H1 (cell line): Measurements from ENCODE around the gene PDE2A. TPM values are rescaled to one million over a fixed set of nuclear protein-coding genes. Genes with fewer than 3 reads are reported as not detected.
A peak's percentile ranks its signal among the peaks of the same experiment; 100 is the strongest.

Source experiments
- CTCF ChIA-PET: fragments of 300-600 bp; sonication (Branson Sonifier 250); formaldehyde crosslinking; loops from one replicate; lab custom pipeline; 2021; ENCODE audit not compliant: partially characterized antibody; lab: Charles Lee
- POLR2A ChIA-PET: fragments of 300-600 bp; sonication (Branson Sonifier 250); formaldehyde crosslinking; loops from one replicate; lab custom pipeline; 2021; ENCODE audit warnings: inconsistent platforms; ENCODE audit not compliant: partially characterized antibody; lab: Charles Lee
- DNase-seq, 2 experiments: peaks; one replicate each; pipeline versions ENCODE4 v3.0.0 to v3.0.0-alpha.2; 2010 to 2022; ENCODE audit warnings: low spot score in 2 of 2, low read depth in 1 of 2, mixed read lengths in 1 of 2
- FAIRE-seq: peaks from 2 replicates; lab custom pipeline; 2011; peaks lifted over from hg19 to GRCh38; lab: Jason Lieb, UNC
- H2AFZ ChIP-seq: 2 replicates; pipeline ENCODE4 v1.8.1; 2012; ENCODE audit warnings: low read length, inconsistent platforms
- H2AK5ac ChIP-seq: 2 replicates; pipeline ENCODE4 v1.6.1; 2013; ENCODE audit warnings: low read depth, low read length
- H2BK120ac ChIP-seq: replicated peaks from 2 replicates; pipeline ENCODE3; 2013; ENCODE audit warnings: low read depth, low read length, inconsistent platforms
- H2BK12ac ChIP-seq: 2 replicates; pipeline ENCODE4 v1.6.1; 2013; ENCODE audit warnings: low read depth, low read length
- H2BK15ac ChIP-seq: 2 replicates; pipeline ENCODE4 v1.6.1; 2013; ENCODE audit warnings: low read length
- H2BK20ac ChIP-seq: 2 replicates; pipeline ENCODE4 v1.6.1; 2013; ENCODE audit warnings: low read length
- H2BK5ac ChIP-seq: 2 replicates; pipeline ENCODE4 v1.6.1; 2013; ENCODE audit warnings: low read depth, low read length
- H3K14ac ChIP-seq: 2 replicates; pipeline ENCODE4 v1.6.1; 2013; ENCODE audit warnings: inconsistent platforms; ENCODE audit not compliant: insufficient read length
- H3K18ac ChIP-seq: 2 replicates; pipeline ENCODE4 v1.6.1; 2013; ENCODE audit warnings: low read length; ENCODE audit errors: extremely low read depth
- H3K23ac ChIP-seq: 2 replicates; pipeline ENCODE4 v1.6.1; 2013; ENCODE audit warnings: inconsistent platforms; ENCODE audit not compliant: insufficient read length
- H3K23me2 ChIP-seq: 2 replicates; pipeline ENCODE4 v1.6.1; 2013; ENCODE audit warnings: low read depth, low read length
- H3K27ac ChIP-seq: 2 replicates; pipeline ENCODE4 v1.6.1; 2011; ENCODE audit warnings: low read depth, low read length, inconsistent platforms
- H3K27me3 ChIP-seq, 4 experiments: replicated peaks in 1 of 4; 1 replicate in 1 of 4; 2 replicates in 3 of 4; pipeline versions ENCODE4 v1.6.1 to v1.8.1; 2011 to 2013; ENCODE audit warnings: low read length in 3 of 4, mild to moderate bottlenecking in 3 of 4, inconsistent platforms in 2 of 4, mixed read lengths in 2 of 4, moderate library complexity in 1 of 4; ENCODE audit not compliant: control insufficient read depth in 3 of 4, insufficient read depth in 3 of 4; ENCODE audit errors: extremely low read depth in 1 of 4
- H3K36me3 ChIP-seq, 4 experiments: 2 replicates each; pipeline versions ENCODE4 v1.6.1 to v1.8.1; 2011 to 2013; ENCODE audit warnings: mild to moderate bottlenecking in 4 of 4, low read length in 3 of 4, moderate library complexity in 2 of 4, control low read depth in 1 of 4, inconsistent platforms in 1 of 4; ENCODE audit not compliant: insufficient read depth in 4 of 4, control insufficient read depth in 2 of 4
- H3K4ac ChIP-seq: replicated peaks from 2 replicates; pipeline ENCODE3; 2013; ENCODE audit warnings: low read length, low read depth, mixed read lengths, inconsistent platforms; ENCODE audit not compliant: insufficient read length
- H3K4me1 ChIP-seq, 4 experiments: replicated peaks in 1 of 4; 1 replicate in 1 of 4; 2 replicates in 3 of 4; pipeline versions ENCODE4 v1.6.1 to v1.8.1; 2011 to 2013; ENCODE audit warnings: low read length in 3 of 4, inconsistent platforms in 2 of 4, mixed read lengths in 1 of 4; ENCODE audit not compliant: insufficient read depth in 4 of 4, control insufficient read depth in 3 of 4
- H3K4me2 ChIP-seq, 2 experiments: 2 replicates each; pipeline versions ENCODE4 v1.6.1 to v1.8.1; 2011 to 2013; ENCODE audit warnings: low read depth in 2 of 2, low read length in 2 of 2, control low read depth in 1 of 2, inconsistent platforms in 1 of 2, mild to moderate bottlenecking in 1 of 2; ENCODE audit not compliant: insufficient read depth in 1 of 2
- H3K4me3 ChIP-seq, 4 experiments: fragments of 200-600, 300-600 bp in 1 of 4; sonication (generic), shearing (Covaris generic), sonication (Bioruptor Twin) in 1 of 4; 2 replicates each; pipeline versions ENCODE4 v1.5.1 to v1.8.1; 2011 to 2016; ENCODE audit warnings: low read length in 4 of 4, low read depth in 3 of 4, control low read depth in 2 of 4, inconsistent platforms in 2 of 4, mild to moderate bottlenecking in 2 of 4, mixed read lengths in 1 of 4, moderate library complexity in 1 of 4; ENCODE audit not compliant: insufficient read depth in 2 of 4; ENCODE audit errors: extremely low read depth in 1 of 4
- H3K56ac ChIP-seq: replicated peaks from 2 replicates; pipeline ENCODE3; 2013; ENCODE audit warnings: low read depth, mild to moderate bottlenecking, mixed read lengths, low read length, inconsistent platforms; ENCODE audit not compliant: insufficient read length
- H3K79me1 ChIP-seq: 2 replicates; pipeline ENCODE4 v1.6.1; 2013; ENCODE audit warnings: low read depth, low read length, control low read depth
- H3K79me2 ChIP-seq, 2 experiments: 2 replicates each; pipeline versions ENCODE4 v1.6.1 to v1.8.1; 2012 to 2013; ENCODE audit warnings: low read length in 2 of 2, mild to moderate bottlenecking in 2 of 2, inconsistent platforms in 1 of 2; ENCODE audit not compliant: insufficient read depth in 2 of 2, control insufficient read depth in 1 of 2
- H3K9ac ChIP-seq, 4 experiments: replicated peaks in 1 of 4; 1 replicate in 1 of 4; 2 replicates in 3 of 4; pipeline versions ENCODE4 v1.6.1 to v1.8.1; 2011 to 2013; ENCODE audit warnings: low read depth in 3 of 4, low read length in 3 of 4, control low read depth in 2 of 4, mild to moderate bottlenecking in 2 of 4, moderate library complexity in 2 of 4, inconsistent platforms in 1 of 4; ENCODE audit errors: extremely low read depth in 1 of 4
- H3K9me3 ChIP-seq, 2 experiments: 2 replicates each; pipeline versions ENCODE4 v1.6.1 to v1.8.1; 2012 to 2013; ENCODE audit warnings: mild to moderate bottlenecking in 2 of 2, moderate library complexity in 2 of 2, control low read depth in 1 of 2, inconsistent platforms in 1 of 2, low read depth in 1 of 2, low read length in 1 of 2, mixed read lengths in 1 of 2; ENCODE audit not compliant: insufficient read depth in 2 of 2
- H4K20me1 ChIP-seq, 2 experiments: replicated peaks in 1 of 2; 2 replicates each; pipeline versions ENCODE3 to v1.8.1; 2011 to 2013; ENCODE audit warnings: inconsistent platforms in 2 of 2, low read length in 2 of 2, mild to moderate bottlenecking in 1 of 2; ENCODE audit not compliant: insufficient read depth in 2 of 2, control insufficient read depth in 1 of 2
- H4K5ac ChIP-seq: 2 replicates; pipeline ENCODE4 v1.6.1; 2013; ENCODE audit warnings: low read length, low read depth, mixed read lengths, inconsistent platforms; ENCODE audit not compliant: insufficient read length
- H4K8ac ChIP-seq: 2 replicates; pipeline ENCODE4 v1.8.0; 2013; ENCODE audit warnings: mild to moderate bottlenecking, moderate library complexity, low read length, inconsistent platforms; ENCODE audit not compliant: insufficient read depth; ENCODE audit errors: extremely low read depth
- H4K91ac ChIP-seq: replicated peaks from 2 replicates; pipeline ENCODE3; 2013; ENCODE audit warnings: low read length, mixed read lengths, inconsistent platforms; ENCODE audit not compliant: insufficient read length
- EGR1 ChIP-seq: IDR thresholded peaks from 2 replicates; pipeline ENCODE4 v1.6.1; 2011; ENCODE audit warnings: low read depth, low read length, borderline replicate concordance
- GABPA ChIP-seq: IDR thresholded peaks from 2 replicates; pipeline ENCODE4 v1.6.1; 2011; ENCODE audit warnings: mild to moderate bottlenecking, low read length, moderate library complexity, borderline replicate concordance; ENCODE audit not compliant: insufficient read depth
- GTF2F1 ChIP-seq: IDR thresholded peaks from 2 replicates; pipeline ENCODE4 v1.6.1; 2012; ENCODE audit warnings: low read depth, low read length, improper control_type of control experiment, borderline replicate concordance
- HDAC6 ChIP-seq: IDR thresholded peaks from one replicate; pipeline ENCODE4 v1.7.1; 2012; ENCODE audit warnings: low read depth, mild to moderate bottlenecking, inconsistent platforms, low read length, moderate library complexity
- SIN3A ChIP-seq, 2 experiments: IDR thresholded peaks in 1 of 2; conservative IDR thresholded peaks in 1 of 2; 2 replicates each; pipeline ENCODE4 v1.6.1; 2011 to 2012; ENCODE audit warnings: low read length in 2 of 2, improper control_type of control experiment in 1 of 2, low read depth in 1 of 2, mild to moderate bottlenecking in 1 of 2
- SIRT6 ChIP-seq: IDR thresholded peaks from one replicate; pipeline ENCODE4 v1.7.1; 2012; ENCODE audit warnings: low read length, inconsistent platforms
- SIX5 ChIP-seq: IDR thresholded peaks from 2 replicates; pipeline ENCODE4 v1.6.1; 2011; ENCODE audit warnings: mild to moderate bottlenecking, low read depth, low read length
- SP1 ChIP-seq: IDR thresholded peaks from 2 replicates; pipeline ENCODE4 v1.6.1; 2011; ENCODE audit warnings: low read depth, low read length
- SP4 ChIP-seq: IDR thresholded peaks from 2 replicates; pipeline ENCODE4 v1.6.1; 2012; ENCODE audit warnings: low read length, inconsistent platforms
- SUZ12 ChIP-seq: fragments of 200-600 bp; sonication (generic); IDR thresholded peaks from 2 replicates; pipeline ENCODE4 v1.6.1; 2012; ENCODE audit warnings: mild to moderate bottlenecking, inconsistent platforms, low read length, moderate library complexity, mixed read lengths
- TAF1 ChIP-seq: IDR thresholded peaks from 2 replicates; pipeline ENCODE4 v1.6.1; 2011; ENCODE audit warnings: mild to moderate bottlenecking, low read depth, low read length
- TAF7 ChIP-seq: optimal IDR thresholded peaks from 2 replicates; pipeline ENCODE3; 2011; ENCODE audit warnings: low read depth, mild to moderate bottlenecking, inconsistent platforms, low read length, moderate library complexity, borderline replicate concordance
- TEAD4 ChIP-seq: IDR thresholded peaks from 2 replicates; pipeline ENCODE4 v1.6.1; 2012; ENCODE audit warnings: low read depth, low read length, inconsistent platforms, mixed read lengths
- USF2 ChIP-seq: IDR thresholded peaks from 2 replicates; pipeline ENCODE4 v1.6.1; 2011; ENCODE audit warnings: low read length, improper control_type of control experiment
- WGBS, 2 experiments: shearing (Covaris generic) in 1 of 2; methylation state at CpG; one replicate each; pipeline versions ENCODE4 v1.1.6 to v1.1.7; 2013 to 2015; ENCODE audit warnings: low lambda C conversion rate in 2 of 2, mixed read lengths in 2 of 2, inconsistent platforms in 1 of 2, low coverage in 1 of 2, missing lambda C conversion rate in 1 of 2; ENCODE audit not compliant: insufficient replicate concordance in 2 of 2, insufficient coverage in 1 of 2, insufficient read length in 1 of 2; ENCODE audit errors: extremely low coverage in 1 of 2, missing lambda C conversion rate in 1 of 2; 5-methylcytosine and 5-hydroxymethylcytosine counted together
- polyA plus RNA-seq, 7 experiments: library from polyadenylated mRNA; depleted of rRNA in 3 of 7; stranded (reverse) in 5 of 7; unstranded in 2 of 7; fragments of >200 nt in 5 of 7; fragments of 200-250 nt in 2 of 7; gene quantifications; 1 replicate in 5 of 7; 2 replicates in 1 of 7; 4 replicates in 1 of 7; pipeline versions ENCODE4 v1.2.1 to v1.2.3, GENCODE V29; 2011 to 2013; ENCODE audit warnings: missing spikeins in 2 of 7, mixed read lengths in 2 of 7
- total RNA-seq: library from RNA; stranded (reverse); fragmentation: NEBNext Ultra II Directional; extraction: Animal tissue kit (Norgen Biotek cat#: 25700); gene quantifications from 2 replicates; pipeline ENCODE4 v1.2.1, GENCODE V29; 2021

Gene PDE2A
- total and polyA plus RNA-seq, 2 of the 8 experiments (the other 6 are each of a cell fraction or from before 2014, with no cell fraction given) = 3.4 to 7.1 TPM

GRCh38 chr11:72578051-72578450 lies 96.2 kb downstream of the PDE2A start:
- H2BK20ac ChIP-seq = no peak overlapping the region
- no peak overlapping the region for H4K5ac ChIP-seq
- H4K20me1 ChIP-seq = no peaks in the 10 kb centered on the region
- no peak overlapping the region for H4K91ac ChIP-seq
- H3K4ac ChIP-seq = peak overlapping the region; percentile 23
- H2BK5ac ChIP-seq = no peak overlapping the region
- no peak overlapping the region for H3K27ac ChIP-seq
- no peaks in the 10 kb centered on the region for H3K79me2 ChIP-seq
- no peak overlapping the region for H3K18ac ChIP-seq
- peaks cover 0 to 2% (median 2%) of the 10 kb centered on the region in 4 experiments; a peak in 4 of 7 replicates for H3K27me3 ChIP-seq
- H2BK12ac ChIP-seq = no peak overlapping the region
- no peak for FAIRE-seq
- ChIA-PET POLR2A (no interaction called here), CTCF (interaction anchor here (0.7 to 5.7 kb wide), 13 partner anchors 8 to 175 kb away, joined by 3 to 62 read pairs (median 3); no protein-coding TSS in a partner anchor)
- H2AFZ ChIP-seq = no peak overlapping the region
- 98% methylated on average over 6 of the region's 6 CpGs; no CpG with 5 or more reads in 1 of the 2 experiments for WGBS, 2 experiments
- H3K23ac ChIP-seq = no peak overlapping the region
- H2BK120ac ChIP-seq = no peak overlapping the region
- no peaks in the 10 kb centered on the region for H3K4me1 ChIP-seq
- H2AK5ac ChIP-seq = no peak overlapping the region
- no peak overlapping the region for H2BK15ac ChIP-seq
- H3K14ac ChIP-seq = no peak overlapping the region
- no peak overlapping the region for H3K56ac ChIP-seq
- H3K4me2 ChIP-seq = no peak overlapping the region
- no peak overlapping the region for H4K8ac ChIP-seq
- 0 out of 2 replicates have a peak, but pooled peaks cover 2% of the 10 kb centered on the region for H3K79me1 ChIP-seq
- H3K9me3 ChIP-seq = no peaks in the 10 kb centered on the region
- no peak overlapping the region for H3K9ac ChIP-seq
- H3K36me3 ChIP-seq = no peaks in the 10 kb centered on the region
- H3K4me3 ChIP-seq = no peak overlapping the region
- DNase-seq = no peak
- H3K23me2 ChIP-seq = no peaks in the 10 kb centered on the region
- TF ChIP-seq TAF1 (no peak), USF2 (no peak), SUZ12 (no peak), SP4 (no peak), TAF7 (no peak), SIRT6 (no peak), SIX5 (no peak), HDAC6 (no peak), SIN3A (conservative IDR thresholded peaks at IDR 0.05 in 1 of 2, IDR thresholded peaks at IDR 0.05 in 1 of 2; ENCODE audit: low read depth in 1 of 2, low read length in 2 of 2) (no peak), TEAD4 (no peak), GABPA (no peak), EGR1 (no peak), SP1 (no peak), GTF2F1 (no peak)
